HTR-8/SVneo (cell line): ENCODE results near the gene FAM171A1.
A peak's percentile ranks its signal among the peaks of the same experiment; 100 is the strongest.

ENCODE experiments used
- DNase-seq: peaks from one replicate; pipeline ENCODE4 v3.0.0; 2011; ENCODE audit warnings: low spot score, mixed read lengths; ENCODE audit not compliant: insufficient read length
- FAIRE-seq: peaks from 2 replicates; lab custom pipeline; 2011; peaks lifted over from hg19 to GRCh38; lab: Jason Lieb, UNC

The FAM171A1 gene

GRCh38 chr10:15378569-15378968, 7.5 kb upstream of the FAM171A1 start:
- DNase-seq (no peak), FAIRE-seq (no peak)

DNA sequence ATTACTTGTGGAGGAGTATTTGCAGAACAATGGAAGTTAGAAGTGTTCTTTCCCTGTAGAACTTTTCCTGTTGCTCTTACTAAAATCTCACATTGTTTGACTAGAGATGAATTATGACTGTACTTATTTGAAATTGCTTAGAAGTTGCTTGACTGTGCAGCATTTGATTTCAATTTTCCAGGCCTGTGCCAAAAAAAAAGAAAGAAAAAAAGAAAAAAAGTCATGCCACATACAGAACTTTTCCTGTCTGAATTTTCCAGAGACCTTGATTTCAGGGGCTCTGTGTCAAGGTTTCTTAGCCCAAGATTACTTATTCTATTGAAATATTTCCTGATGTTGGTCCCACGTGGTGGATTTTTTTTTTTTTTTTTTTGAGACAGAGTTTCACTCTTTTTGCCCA, 3.5 kb upstream of the FAM171A1 start:
- DNase-seq (no peak), FAIRE-seq (no peak)

- DNase-seq (no peak), FAIRE-seq (no peak)
Measured at GRCh38 chr10:15374156-15374555, 3.1 kb upstream of the FAM171A1 start.

DNA sequence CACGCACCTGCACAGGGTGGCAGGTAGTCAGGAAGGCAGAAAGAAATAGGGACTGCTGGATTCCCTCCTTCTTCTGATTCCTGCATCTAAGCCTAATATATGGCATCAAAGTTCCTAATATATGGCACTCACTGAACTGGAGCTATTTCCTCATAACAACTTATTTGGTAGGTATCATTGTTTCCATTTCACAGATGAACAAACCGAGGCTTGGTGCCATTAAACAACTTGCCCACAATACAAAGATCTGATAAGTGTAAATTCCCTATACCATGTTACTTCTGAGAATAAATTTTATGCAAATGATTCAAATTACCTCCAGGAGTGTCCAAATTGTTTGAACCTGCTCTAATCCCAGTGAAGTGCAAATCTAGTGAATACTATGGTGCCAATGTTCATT, 2.1 kb upstream of the FAM171A1 start:
- no peak for DNase-seq
- no peak for FAIRE-seq

GRCh38 chr10:15370212-15370855, 755 bp downstream of the FAM171A1 start:
- DNase-seq (peak; percentile 12), FAIRE-seq (no peak)

GRCh38 chr10:15369256-15370211, 1.6 kb downstream of the FAM171A1 start:
- FAIRE-seq (no peak), DNase-seq (peak; percentile 20)

- FAIRE-seq (peak; percentile 13), DNase-seq (no peak)
Measured at GRCh38 chr10:15368101-15368855, 2.8 kb downstream of the FAM171A1 start.

GRCh38 chr10:15367296-15368085, 3.6 kb downstream of the FAM171A1 start:
- DNase-seq (no peak), FAIRE-seq (no peak)

GRCh38 chr10:15365692-15366091, 5.4 kb downstream of the FAM171A1 start:
- DNase-seq (no peak), FAIRE-seq (no peak)

DNA sequence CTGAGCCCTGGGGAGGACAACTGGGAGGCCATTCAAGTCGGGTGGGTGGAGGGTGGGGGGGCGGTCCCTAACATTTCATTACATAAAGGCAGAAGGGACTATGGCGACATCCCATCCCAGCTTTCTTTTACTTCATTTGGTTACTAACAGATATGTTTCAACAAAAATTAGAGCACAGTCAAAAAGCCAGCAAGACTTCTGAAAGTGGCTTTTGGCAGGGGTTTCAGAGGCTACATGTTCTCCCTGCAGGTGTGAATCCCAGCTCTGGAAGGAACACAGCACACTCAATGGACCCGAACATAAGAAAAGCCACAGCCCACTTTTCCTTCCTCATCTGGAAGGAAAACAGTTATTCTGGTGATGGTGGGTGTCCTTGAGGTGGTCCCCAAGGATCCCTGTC, 7.1 kb downstream of the FAM171A1 start:
- no peak for FAIRE-seq

DNA sequence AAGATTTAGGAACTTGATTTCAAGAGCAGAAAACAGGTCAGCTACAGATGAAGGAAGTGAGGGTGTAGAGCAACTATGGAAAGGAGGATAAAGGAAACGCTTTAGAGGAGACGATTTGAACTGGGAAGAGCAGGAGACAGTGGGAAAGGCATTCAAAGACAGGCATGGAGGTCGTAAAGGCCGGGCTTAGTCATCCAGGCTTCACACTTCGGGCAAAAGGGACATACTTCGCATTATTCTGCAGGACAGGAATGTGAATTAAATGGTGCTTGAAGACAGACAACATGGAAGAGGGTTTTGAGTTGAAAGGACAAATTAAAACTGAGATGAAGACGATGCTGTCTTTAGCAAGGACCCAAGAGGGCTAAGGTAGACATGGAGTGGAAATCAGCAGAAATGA, 8.1 kb downstream of the FAM171A1 start:
- DNase-seq (peak; percentile 25), FAIRE-seq (no peak)

More for the DNA sequence above, 7.1 kb downstream of the FAM171A1 start:
- no peak for DNase-seq

DNA sequence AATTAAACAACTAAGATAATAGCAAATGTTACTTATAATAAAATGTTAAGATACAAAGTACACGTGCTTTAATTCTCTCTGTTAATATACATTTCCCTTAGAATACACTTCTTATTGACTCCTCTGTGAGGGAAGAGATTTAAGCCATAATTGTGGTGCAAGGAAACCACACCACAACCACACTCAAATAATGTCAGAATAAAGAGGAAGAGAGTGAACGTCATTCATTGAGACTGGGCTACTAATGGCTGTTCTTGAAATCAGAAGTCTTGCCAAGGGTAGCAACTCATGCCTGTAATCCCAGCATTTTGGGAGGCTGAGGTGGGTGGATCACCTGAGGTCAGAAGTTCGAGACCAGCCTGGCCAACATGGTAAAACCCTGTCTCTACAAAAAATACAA, 10.0 kb downstream of the FAM171A1 start:
- no peak for FAIRE-seq
- DNase-seq, result no peak

GRCh38 chr10:15360566-15360965, 10.5 kb downstream of the FAM171A1 start:
- DNase-seq (no peak), FAIRE-seq (peak; percentile 48)

GRCh38 chr10:15353471-15354017, 17.5 kb downstream of the FAM171A1 start:
- DNase-seq (no peak), FAIRE-seq (no peak)

DNA sequence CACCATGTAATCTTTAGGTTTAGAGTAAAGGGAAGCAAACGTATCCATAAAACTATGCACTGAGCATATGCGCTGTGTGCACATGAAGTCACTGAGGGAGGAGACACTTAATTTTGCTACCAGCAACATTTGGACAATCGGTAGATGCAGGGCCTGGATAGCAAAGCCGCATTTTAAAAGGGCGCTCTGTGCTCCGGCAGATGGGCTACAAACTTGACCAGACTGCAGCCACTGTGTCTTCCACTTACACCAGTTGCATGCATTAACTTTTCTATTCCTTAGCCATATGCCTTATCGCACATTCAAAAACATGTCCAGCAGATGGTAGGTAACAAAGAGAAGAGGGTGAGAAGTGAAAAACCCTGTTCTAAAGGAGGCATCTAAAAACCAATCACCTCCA, 18.3 kb downstream of the FAM171A1 start:
- DNase-seq (no peak), FAIRE-seq (no peak)

GRCh38 chr10:15352201-15352600, 18.9 kb downstream of the FAM171A1 start:
- DNase-seq (no peak), FAIRE-seq (no peak)

GRCh38 chr10:15351099-15351820, 19.8 kb downstream of the FAM171A1 start:
- no peak for DNase-seq
- no peak for FAIRE-seq

- no peak for FAIRE-seq
- no peak for DNase-seq
Measured at GRCh38 chr10:15349112-15349511, 22.0 kb downstream of the FAM171A1 start.

- DNase-seq (no peak), FAIRE-seq (no peak)
Measured at GRCh38 chr10:15348579-15348978, 22.5 kb downstream of the FAM171A1 start.
